Endothelial cell of umbilical vein (primary cell): ENCODE results near the gene FBXL13. TPM values are rescaled to one million over a fixed set of nuclear protein-coding genes. Genes with fewer than 3 reads are reported as not detected.

Experiments
- BruUV-seq: library from RNA; stranded (reverse); fragments of 400-500 nt; replicated peaks from 2 replicates; lab custom pipeline; 2021; lab: Mats Ljungman, UMichigan
- CTCF ChIA-PET: fragments of 300-600, 350-600 bp; sonication (Branson Sonifier 250); formaldehyde crosslinking; loops from one replicate; lab custom pipeline; 2021; ENCODE audit warnings: antibody characterized with exemption, inconsistent platforms; lab: Charles Lee
- POLR2A ChIA-PET: fragments of 300-600, 350-600 bp; sonication (Branson Sonifier 250); formaldehyde crosslinking; loops from one replicate; lab custom pipeline; 2021; ENCODE audit warnings: antibody characterized with exemption, inconsistent platforms; lab: Charles Lee
- DNase-seq: peaks from one replicate; pipeline ENCODE4 v3.0.0-alpha.2; 2011; ENCODE audit warnings: low read depth, low spot score
- FAIRE-seq: peaks from 2 replicates; lab custom pipeline; 2011; peaks lifted over from hg19 to GRCh38; lab: Jason Lieb, UNC
- H2AFZ ChIP-seq: 2 replicates; pipeline ENCODE4 v1.6.0; 2012; ENCODE audit warnings: low read depth, low read length, control low read depth, inconsistent platforms
- H3K27ac ChIP-seq: 2 replicates; pipeline ENCODE4 v1.5.1; 2011; ENCODE audit warnings: low read depth, mild to moderate bottlenecking, control low read depth, low read length, moderate library complexity; ENCODE audit not compliant: insufficient read depth
- H3K27me3 ChIP-seq, 2 experiments: 2 replicates each; pipeline versions ENCODE4 v1.6.0 to v1.6.1; 2011; ENCODE audit warnings: low read length in 2 of 2, mixed read lengths in 1 of 2; ENCODE audit not compliant: control insufficient read depth in 2 of 2, insufficient read depth in 2 of 2
- H3K36me3 ChIP-seq, 2 experiments: 2 replicates in 1 of 2; 3 replicates in 1 of 2; pipeline ENCODE4 v1.5.1; 2011; ENCODE audit warnings: low read length in 2 of 2, mild to moderate bottlenecking in 1 of 2, moderate library complexity in 1 of 2; ENCODE audit not compliant: control insufficient read depth in 2 of 2, insufficient read depth in 2 of 2; ENCODE audit errors: extremely low read depth in 1 of 2
- H3K4me1 ChIP-seq: 3 replicates; pipeline ENCODE4 v1.5.1; 2011; ENCODE audit warnings: mild to moderate bottlenecking, low read length; ENCODE audit not compliant: control insufficient read depth, insufficient read depth; ENCODE audit errors: extremely low read depth
- H3K4me2 ChIP-seq: 2 replicates; pipeline ENCODE4 v1.6.1; 2011; ENCODE audit warnings: low read length, control low read depth, mixed read lengths; ENCODE audit not compliant: insufficient read depth
- H3K4me3 ChIP-seq, 3 experiments: fragments of 200-600 bp in 1 of 3; sonication (generic), shearing (Covaris generic) in 1 of 3; replicated peaks in 1 of 3; 2 replicates each; pipeline ENCODE4 v1.5.1; 2011 to 2016; ENCODE audit warnings: control low read depth in 3 of 3, low read length in 3 of 3, mild to moderate bottlenecking in 2 of 3, inconsistent platforms in 1 of 3, low read depth in 1 of 3, moderate library complexity in 1 of 3; ENCODE audit not compliant: insufficient read depth in 1 of 3
- H3K79me2 ChIP-seq: 2 replicates; pipeline ENCODE4 v1.6.0; 2012; ENCODE audit warnings: low read length, inconsistent platforms; ENCODE audit not compliant: control insufficient read depth, insufficient read depth
- H3K9ac ChIP-seq: replicated peaks from 2 replicates; pipeline ENCODE3; 2011; ENCODE audit warnings: low read length, control low read depth; ENCODE audit not compliant: insufficient read depth; ENCODE audit errors: extremely low read depth
- H3K9me1 ChIP-seq: replicated peaks from 3 replicates; pipeline ENCODE4 v1.6.0; 2011; ENCODE audit warnings: mild to moderate bottlenecking, low read length; ENCODE audit not compliant: control insufficient read depth, insufficient read depth; ENCODE audit errors: extremely low read depth
- H3K9me3 ChIP-seq: replicated peaks from 2 replicates; pipeline ENCODE4 v1.5.1; 2012; ENCODE audit warnings: low read length, inconsistent platforms; ENCODE audit not compliant: control insufficient read depth, insufficient read depth
- H4K20me1 ChIP-seq: replicated peaks from 2 replicates; pipeline ENCODE3; 2011; ENCODE audit warnings: mild to moderate bottlenecking, low read length; ENCODE audit not compliant: control insufficient read depth, insufficient read depth; ENCODE audit errors: extremely low read depth
- CTCF ChIP-seq, 2 donors: IDR thresholded peaks; 1 replicate in 1 of 2; 2 replicates in 1 of 2; pipeline ENCODE4 v1.5.1; 2011; ENCODE audit warnings: low read length in 2 of 2, mild to moderate bottlenecking in 2 of 2, moderate library complexity in 2 of 2, control low read depth in 1 of 2, inconsistent platforms in 1 of 2, low read depth in 1 of 2; ENCODE audit not compliant: insufficient read depth in 1 of 2; ENCODE audit errors: extremely low read depth in 1 of 2
- FOS ChIP-seq: IDR thresholded peaks from 2 replicates; pipeline ENCODE4 v1.6.1; 2011; ENCODE audit warnings: mild to moderate bottlenecking, low read length, moderate library complexity, borderline replicate concordance; ENCODE audit not compliant: insufficient read depth
- GATA2 ChIP-seq: IDR thresholded peaks from 2 replicates; pipeline ENCODE4 v1.7.0; 2011; ENCODE audit warnings: low read depth, mild to moderate bottlenecking, moderate library complexity, mixed read lengths, low read length; ENCODE audit not compliant: insufficient read length, insufficient read depth
- JUN ChIP-seq: IDR thresholded peaks from 2 replicates; pipeline ENCODE4 v1.6.1; 2011; ENCODE audit warnings: borderline replicate concordance, low read depth; ENCODE audit not compliant: insufficient read length, insufficient read depth
- MAX ChIP-seq: IDR thresholded peaks from 2 replicates; pipeline ENCODE4 v1.6.1; 2011; ENCODE audit not compliant: insufficient read depth, insufficient read length
- POLR2A ChIP-seq: IDR thresholded peaks from 2 replicates; pipeline ENCODE4 v1.6.1; 2012; ENCODE audit warnings: low read depth, mild to moderate bottlenecking, control low read depth, low read length
- dilution Hi-C: fragments of 300-500 bp; cut with MboI; formaldehyde crosslinking; loops from one replicate; pipeline ENCODE4 v1.15.0; 2019; ENCODE audit warnings: low sequenced_read_pairs; ENCODE audit not compliant: extremely low pct_ligation_motif_present
- intact Hi-C: fragments of 100-400 bp; cut with micrococcal nuclease; formaldehyde crosslinking; loops from one replicate; pipeline ENCODE4 v1.10.0; 2022
- polyA plus RNA-seq, 4 experiments: library from polyadenylated mRNA; depleted of rRNA in 3 of 4; stranded (reverse) in 3 of 4; unstranded in 1 of 4; fragments of >200 nt; gene quantifications; 2 replicates each; pipeline versions ENCODE4 v1.2.1 to v1.2.3, GENCODE V29; 2011 to 2012; ENCODE audit warnings: missing spikeins in 1 of 4
- total RNA-seq: library from RNA; stranded (reverse); gene quantifications from 2 replicates; pipeline ENCODE4 v1.2.3, GENCODE V29; 2021

Gene FBXL13
- total and polyA plus RNA-seq, 2 donors (not counting 3 experiments of a cell fraction or from before 2014, with no cell fraction given) = 3.9 to 4.6 TPM

- Histone ChIP-seq H3K9ac (no peak overlapping the region), H3K4me3 (no peak overlapping the region), H3K27ac (no peak overlapping the region), H3K36me3 (no peaks in the 10 kb centered on the region), H3K27me3 (no peaks in the 10 kb centered on the region), H4K20me1 (no peaks in the 10 kb centered on the region), H3K79me2 (no peaks in the 10 kb centered on the region), H2AFZ (no peak overlapping the region), H3K9me3 (no peaks in the 10 kb centered on the region), H3K4me2 (no peak overlapping the region), H3K9me1 (no peaks in the 10 kb centered on the region), H3K4me1 (peaks cover 26% of the 10 kb centered on the region)
- ChIA-PET POLR2A (no interaction called here), CTCF (interaction anchor here (1.3 to 1.8 kb wide), 3 partner anchors 9 to 264 kb away, joined by 3 to 16 read pairs (median 6); partner anchors contain the start of genes ARMC10 and FBXL13)
- dilution Hi-C loops (no loop called here), intact Hi-C loops (no loop called here)
- TF ChIP-seq POLR2A (no peak), FOS (no peak)
- BruUV-seq = no TSS peak
- FAIRE-seq (no peak), DNase-seq (no peak)
Observed at GRCh38 chr7:102810916-102811315, 263.7 kb downstream of the FBXL13 start.

- H3K9ac ChIP-seq = no peak overlapping the region
- no peaks in the 10 kb centered on the region for H4K20me1 ChIP-seq
- no peaks in the 10 kb centered on the region for H3K36me3 ChIP-seq
- H3K9me1 ChIP-seq = no peaks in the 10 kb centered on the region
- POLR2A ChIA-PET = no interaction called here
- FAIRE-seq = no peak
- H3K4me2 ChIP-seq = no peak overlapping the region
- CTCF ChIA-PET = interaction anchor here (1.3 kb wide), 1 partner anchor 255 kb away, joined by 5 read pairs; no protein-coding TSS in a partner anchor
- TF ChIP-seq CTCF (IDR thresholded peaks at IDR 0.05; ENCODE audit: extremely low read depth in 1 of 2, insufficient read depth in 1 of 2, low read depth in 1 of 2, low read length in 2 of 2) (no peak), JUN (no peak), MAX (no peak), GATA2 (no peak)
- no peak overlapping the region for H2AFZ ChIP-seq
- H3K79me2 ChIP-seq = no peaks in the 10 kb centered on the region
- dilution Hi-C loops (no loop called here), intact Hi-C loops (no loop called here)
- no peaks in the 10 kb centered on the region for H3K9me3 ChIP-seq
- no peaks in the 10 kb centered on the region for H3K27me3 ChIP-seq
- H3K4me1 ChIP-seq = no peaks in the 10 kb centered on the region
- no TSS peak for BruUV-seq
- H3K27ac ChIP-seq = no peak overlapping the region
- H3K4me3 ChIP-seq = no peak overlapping the region
- no peak for DNase-seq
Observed at GRCh38 chr7:102806613-102807012, 268.0 kb downstream of the FBXL13 start.
